Stimulated activated naive CD8-positive, alpha-beta T cell treated with anti-CD3 and anti-CD28 coated beads, Interleukin-15, amount 100 ng/mL, for 72 hours (primary cell): ENCODE measurements around the gene FBXL14.
"Not testable (repeated sequence)": the region's sequence is repeated elsewhere in the genome, so short reads cannot be mapped to it uniquely, and the experiment has no call there.

Experiments
- ATAC-seq: fragments of 150-1000 bp; cut with Tn5 transposase; 2 replicates; pipeline ENCODE4 v1.10.0; 2021; ENCODE audit warnings: mild to moderate bottlenecking, moderate library complexity
- DNase-seq, 2 donors: peaks; one replicate each; pipeline ENCODE4 v3.0.0; 2021 to 2022
- H3K27ac Mint-ChIP-seq, 2 donors: one replicate each; pipeline ENCODE4 v1.8.0; 2022; ENCODE audit warnings: mild to moderate bottlenecking in 2 of 2, mixed read lengths in 2 of 2, moderate library complexity in 2 of 2
- H3K27me3 Mint-ChIP-seq: one replicate; pipeline ENCODE4 v1.8.0; 2022; ENCODE audit warnings: mixed read lengths
- H3K4me1 Mint-ChIP-seq: one replicate; pipeline ENCODE4 v1.8.0; 2022; ENCODE audit warnings: mild to moderate bottlenecking, mixed read lengths
- H3K4me3 Mint-ChIP-seq, 2 donors: one replicate each; pipeline ENCODE4 v1.8.0; 2022; ENCODE audit warnings: mild to moderate bottlenecking in 2 of 2, mixed read lengths in 2 of 2, moderate library complexity in 1 of 2
- H3K9me3 Mint-ChIP-seq, 2 donors: one replicate each; pipeline ENCODE4 v1.8.0; 2022; ENCODE audit warnings: mixed read lengths in 2 of 2

Gene FBXL14

DNA sequence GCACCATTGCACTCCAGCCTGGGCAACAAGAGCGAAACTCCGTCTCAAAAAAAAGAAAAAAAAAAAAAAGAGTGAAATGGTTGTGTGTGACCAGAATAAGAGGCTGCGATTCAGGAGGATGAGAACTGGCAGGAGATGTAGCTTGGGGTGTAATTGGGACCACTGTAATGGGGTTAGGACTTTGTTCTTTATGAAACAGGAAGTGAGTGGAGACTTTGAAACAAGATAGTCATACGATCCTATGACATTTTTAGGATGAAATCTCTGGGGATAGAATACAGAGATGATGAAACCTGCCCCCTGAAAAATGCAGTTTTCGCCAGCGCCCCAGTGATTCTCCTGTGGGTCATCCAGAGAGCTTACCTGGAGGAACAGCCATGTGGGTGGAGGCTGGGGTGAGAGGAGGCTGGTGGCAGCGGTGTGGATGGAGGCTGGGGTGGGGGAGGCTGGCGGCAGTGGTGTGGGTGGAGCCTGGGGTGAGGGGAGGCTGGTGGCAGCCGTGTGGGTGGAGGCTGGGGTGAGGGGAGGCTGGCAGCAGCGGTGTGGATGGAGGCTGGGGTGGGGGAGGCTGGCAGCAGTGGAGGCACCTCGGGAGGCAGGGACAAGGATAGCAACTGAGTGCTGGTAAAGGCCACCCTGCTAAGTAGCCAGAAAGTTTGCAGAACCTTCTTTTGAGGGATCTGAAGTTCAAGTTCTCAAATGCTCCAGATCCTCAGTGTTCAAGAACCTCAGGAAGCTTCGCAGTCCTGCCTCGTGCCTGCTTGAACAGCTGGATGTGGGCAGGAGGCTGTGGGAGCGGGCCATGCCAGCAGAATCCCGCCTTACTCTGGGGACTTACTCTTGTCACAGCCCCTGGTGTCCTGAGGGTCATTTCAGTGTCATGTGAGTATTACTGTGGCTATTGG, 20.2 kb downstream of the FBXL14 start:
- Mint-ChIP-seq H3K4me3 (no peak overlapping the region), H3K27me3 (no peaks in the 10 kb centered on the region), H3K4me1 (no peaks in the 10 kb centered on the region), H3K9me3 (no peaks in the 10 kb centered on the region), H3K27ac (peak overlapping the region in 1 of 2 donors; percentile 32)
- no peak for DNase-seq
- peak; percentile 72 for ATAC-seq

GRCh38 chr12:1572731-1573130, 21.6 kb downstream of the FBXL14 start:
- ATAC-seq (no peak), DNase-seq (no peak)
- no peak overlapping the region for H3K27ac Mint-ChIP-seq
- peaks cover 5% of the 10 kb centered on the region for H3K27me3 Mint-ChIP-seq
- H3K9me3 Mint-ChIP-seq = no peaks in the 10 kb centered on the region
- no peak overlapping the region for H3K4me3 Mint-ChIP-seq
- no peaks in the 10 kb centered on the region for H3K4me1 Mint-ChIP-seq

DNA sequence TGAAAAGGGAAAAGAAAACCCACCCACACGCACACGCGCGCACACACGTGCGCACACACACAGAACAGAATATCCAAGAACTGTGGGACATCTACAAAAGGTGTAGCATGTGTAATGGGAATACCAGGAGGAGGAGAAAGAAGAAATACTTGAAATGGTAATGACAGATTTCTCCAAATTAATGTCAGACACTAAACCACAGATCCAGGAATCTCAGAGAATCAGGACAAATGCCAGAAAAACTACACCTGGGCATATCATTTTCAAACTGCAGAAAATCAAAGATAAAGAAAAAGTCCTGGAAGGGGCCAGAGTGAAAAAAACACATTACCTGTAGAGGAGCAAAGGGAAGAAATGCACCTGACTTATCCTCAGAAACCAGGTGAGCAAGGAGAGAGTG, 26.5 kb downstream of the FBXL14 start:
- H3K27me3 Mint-ChIP-seq = peaks cover 12% of the 10 kb centered on the region
- H3K27ac Mint-ChIP-seq = peak overlapping the region in 1 of 2 donors; percentile 69
- DNase-seq (no peak), ATAC-seq (no peak)
- no peaks in the 10 kb centered on the region for H3K9me3 Mint-ChIP-seq
- no peaks in the 10 kb centered on the region for H3K4me1 Mint-ChIP-seq
- no peak overlapping the region for H3K4me3 Mint-ChIP-seq

GRCh38 chr12:1566449-1567135, 27.8 kb downstream of the FBXL14 start:
- Mint-ChIP-seq H3K27ac (no peak overlapping the region), H3K4me3 (no peak overlapping the region), H3K9me3 (no peaks in the 10 kb centered on the region), H3K27me3 (peaks cover 12% of the 10 kb centered on the region), H3K4me1 (no peaks in the 10 kb centered on the region)
- ATAC-seq (no peak), DNase-seq (no peak)

GRCh38 chr12:1565172-1565571, 29.2 kb downstream of the FBXL14 start:
- DNase-seq (no peak), ATAC-seq (no peak)
- Mint-ChIP-seq H3K27ac (no peak overlapping the region), H3K4me3 (no peak overlapping the region), H3K9me3 (no peaks in the 10 kb centered on the region), H3K27me3 (peaks cover 12% of the 10 kb centered on the region), H3K4me1 (no peaks in the 10 kb centered on the region)

DNA sequence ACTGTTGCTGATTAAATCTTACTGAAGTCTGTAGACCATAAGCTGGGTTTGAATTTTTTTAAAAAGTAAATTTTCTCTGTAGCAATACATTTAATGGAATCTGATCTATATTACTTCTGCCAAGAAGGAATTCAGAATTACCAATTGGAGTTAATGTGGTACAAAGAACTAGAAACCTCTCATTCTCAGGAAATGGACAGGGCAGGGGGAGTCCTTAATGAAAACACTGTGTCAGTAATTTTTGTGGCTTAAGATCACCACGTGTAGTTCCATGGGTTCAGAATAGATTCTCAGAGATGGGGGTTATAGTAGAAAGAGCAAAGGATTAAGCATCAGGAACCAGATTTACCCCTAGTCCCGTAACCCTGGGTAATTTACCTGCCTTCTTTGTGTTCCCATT, 30.3 kb downstream of the FBXL14 start:
- Mint-ChIP-seq H3K27me3 (peaks cover 12% of the 10 kb centered on the region), H3K4me1 (no peaks in the 10 kb centered on the region), H3K27ac (no peak overlapping the region), H3K9me3 (no peaks in the 10 kb centered on the region), H3K4me3 (no peak overlapping the region)
- ATAC-seq (no peak), DNase-seq (no peak)

DNA sequence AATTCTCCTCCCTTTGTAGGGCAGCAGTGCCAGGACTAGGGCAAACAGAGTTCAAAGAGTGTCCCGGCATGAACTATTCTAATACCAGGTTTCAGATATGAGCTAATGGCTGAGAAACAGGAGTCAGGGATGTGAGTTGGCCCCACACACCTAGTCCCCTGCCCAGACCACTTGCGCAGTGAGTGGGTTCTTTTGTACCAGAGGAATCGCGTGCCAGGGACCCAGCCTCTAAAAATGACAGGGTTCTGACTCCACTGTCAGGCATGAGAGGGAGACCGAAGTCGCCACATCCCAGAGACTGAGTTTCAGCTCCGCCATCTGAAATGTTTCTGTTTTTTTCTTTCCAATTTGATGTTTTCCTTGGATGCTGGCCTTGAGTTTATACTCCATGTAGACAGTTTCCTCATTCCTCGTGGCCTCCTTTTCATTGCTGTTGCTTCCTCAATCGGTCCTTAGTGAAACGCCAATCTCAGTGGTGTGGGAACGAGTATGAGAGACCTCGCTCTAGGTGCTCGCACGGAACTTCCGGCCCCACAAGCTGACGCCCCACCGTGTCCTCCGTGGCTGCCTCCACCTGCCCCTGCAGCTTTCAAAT, 31.5 kb downstream of the FBXL14 start:
- Mint-ChIP-seq H3K4me1 (no peaks in the 10 kb centered on the region), H3K27ac (no peak overlapping the region), H3K9me3 (no peaks in the 10 kb centered on the region), H3K27me3 (peaks cover 9% of the 10 kb centered on the region), H3K4me3 (no peak overlapping the region)
- no peak for DNase-seq
- no peak for ATAC-seq

GRCh38 chr12:1560704-1561103, 33.7 kb downstream of the FBXL14 start:
- no peak overlapping the region for H3K27ac Mint-ChIP-seq

GRCh38 chr12:1559676-1560091, 34.7 kb downstream of the FBXL14 start:
- H3K4me1 Mint-ChIP-seq = peaks cover 10% of the 10 kb centered on the region
- H3K9me3 Mint-ChIP-seq = no peaks in the 10 kb centered on the region
- DNase-seq (no peak), ATAC-seq (no peak)
- no peak overlapping the region for H3K27ac Mint-ChIP-seq
- H3K4me3 Mint-ChIP-seq = no peak overlapping the region
- peaks cover 9% of the 10 kb centered on the region for H3K27me3 Mint-ChIP-seq

More at GRCh38 chr12:1560704-1561103, 33.7 kb downstream of the FBXL14 start:
- Mint-ChIP-seq H3K27me3 (peaks cover 3% of the 10 kb centered on the region), H3K9me3 (no peaks in the 10 kb centered on the region), H3K4me1 (peaks cover under 1% of the 10 kb centered on the region), H3K4me3 (no peak overlapping the region)
- no peak for ATAC-seq
- DNase-seq = no peak

DNA sequence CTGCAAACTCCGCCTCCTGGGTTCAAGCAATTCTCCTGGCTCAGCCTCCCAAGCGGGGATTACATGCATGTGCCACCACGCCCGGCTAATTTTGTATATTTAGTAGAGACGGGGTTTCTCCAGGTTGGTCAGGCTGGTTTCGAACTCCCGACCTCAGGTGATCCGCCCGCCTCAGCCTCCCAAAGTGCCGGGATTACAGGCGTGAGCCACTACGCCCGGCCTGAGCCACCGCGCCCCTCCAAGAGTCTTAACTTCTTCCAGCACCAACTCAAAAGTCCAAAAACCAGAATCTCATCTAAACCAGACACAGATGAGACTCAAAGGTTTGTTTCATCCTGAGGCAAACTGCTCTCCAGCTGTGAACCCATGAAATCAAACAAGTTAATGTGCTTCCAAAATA, 36.3 kb downstream of the FBXL14 start:
- peaks cover 18% of the 10 kb centered on the region for H3K27me3 Mint-ChIP-seq

GRCh38 chr12:1553987-1554982, 40.1 kb downstream of the FBXL14 start:
- peak; percentile 53 to 71 for DNase-seq
- peaks cover 24% of the 10 kb centered on the region for H3K4me1 Mint-ChIP-seq
- no peak overlapping the region for H3K27ac Mint-ChIP-seq
- H3K4me3 Mint-ChIP-seq = peak overlapping the region; percentile 22 to 59
- peaks cover 36% of the 10 kb centered on the region for H3K27me3 Mint-ChIP-seq
- ATAC-seq = peak; percentile 100
- peaks cover 0 to 14% of the 10 kb centered on the region in 2 donors for H3K9me3 Mint-ChIP-seq

More for the DNA sequence above, 36.3 kb downstream of the FBXL14 start:
- ATAC-seq, H3K4me3 Mint-ChIP-seq, H3K27ac Mint-ChIP-seq, H3K9me3 Mint-ChIP-seq, DNase-seq: not testable (repeated sequence)
- peaks cover 24% of the 10 kb centered on the region for H3K4me1 Mint-ChIP-seq

DNA sequence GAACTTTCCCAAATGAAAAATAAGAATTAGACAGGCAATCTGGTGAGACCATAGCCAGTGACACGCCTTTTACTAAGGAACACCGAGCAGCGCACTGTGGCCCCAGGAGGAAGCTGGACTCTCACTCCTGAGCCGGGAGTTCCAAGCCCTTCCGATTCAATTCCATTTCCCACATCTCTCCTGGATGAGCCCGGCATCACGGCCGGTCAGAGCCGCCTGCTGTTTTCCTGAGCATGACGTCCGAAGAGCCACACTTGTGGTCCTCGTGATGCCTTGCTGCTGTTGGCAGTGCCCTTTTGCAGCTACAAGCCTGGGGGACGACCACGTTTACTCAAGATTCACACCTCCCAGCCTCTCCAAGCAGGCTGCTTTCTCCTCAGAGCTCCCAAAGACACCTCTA, 40.8 kb downstream of the FBXL14 start:
- DNase-seq (no peak), ATAC-seq (no peak)
- peaks cover 44% of the 10 kb centered on the region for H3K27me3 Mint-ChIP-seq
- H3K4me1 Mint-ChIP-seq = peaks cover 24% of the 10 kb centered on the region
- H3K4me3 Mint-ChIP-seq = no peak overlapping the region
- H3K9me3 Mint-ChIP-seq = peaks cover 0 to 14% of the 10 kb centered on the region in 2 donors
- H3K27ac Mint-ChIP-seq = no peak overlapping the region

DNA sequence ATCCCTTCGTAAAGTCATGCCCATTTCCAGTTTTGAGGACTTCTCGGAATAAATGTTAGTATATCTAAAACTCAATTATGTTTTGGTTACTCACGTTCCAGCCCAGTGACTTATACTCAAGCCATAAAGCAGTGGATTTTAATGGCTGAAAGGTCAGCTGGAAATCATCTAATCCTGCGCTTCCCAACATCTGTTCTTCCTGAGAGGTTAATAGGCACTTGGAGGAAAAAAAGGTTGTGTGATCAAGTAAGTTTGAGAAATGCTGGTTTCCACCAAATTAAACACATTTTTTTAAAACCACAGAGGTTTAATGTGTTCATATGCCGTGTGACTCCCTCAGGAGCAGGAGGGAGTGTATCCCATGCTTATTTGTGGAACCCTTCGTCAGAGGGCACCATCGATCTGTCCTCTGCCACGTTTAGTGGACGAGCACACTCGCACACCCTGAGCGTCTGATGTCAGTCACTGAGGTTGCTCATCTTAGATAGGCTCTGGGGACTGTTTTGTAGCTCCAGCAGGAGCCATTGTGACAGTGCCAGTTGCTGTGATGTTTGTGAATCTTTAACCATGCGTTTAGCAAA, 41.4 kb downstream of the FBXL14 start:
- ATAC-seq = no peak
- DNase-seq = no peak
- no peak overlapping the region for H3K27ac Mint-ChIP-seq
- no peak overlapping the region for H3K4me3 Mint-ChIP-seq
- H3K4me1 Mint-ChIP-seq = peaks cover 24% of the 10 kb centered on the region
- H3K9me3 Mint-ChIP-seq = peaks cover 0 to 14% of the 10 kb centered on the region in 2 donors
- H3K27me3 Mint-ChIP-seq = peaks cover 49% of the 10 kb centered on the region

GRCh38 chr12:1552171-1552570, 42.2 kb downstream of the FBXL14 start:
- Mint-ChIP-seq H3K4me3 (no peak overlapping the region), H3K9me3 (peaks cover 0 to 14% of the 10 kb centered on the region in 2 donors), H3K27ac (no peak overlapping the region), H3K27me3 (peaks cover 49% of the 10 kb centered on the region), H3K4me1 (peaks cover 24% of the 10 kb centered on the region)
- DNase-seq (no peak), ATAC-seq (no peak)
